H1 (cell line): ENCODE results near the gene KDSR. TPM values are rescaled to one million over a fixed set of nuclear protein-coding genes. Genes with fewer than 3 reads are reported as not detected.

ENCODE experiments used
- CTCF ChIA-PET: fragments of 300-600 bp; sonication (Branson Sonifier 250); formaldehyde crosslinking; loops from one replicate; lab custom pipeline; 2021; ENCODE audit not compliant: partially characterized antibody; lab: Charles Lee
- POLR2A ChIA-PET: fragments of 300-600 bp; sonication (Branson Sonifier 250); formaldehyde crosslinking; loops from one replicate; lab custom pipeline; 2021; ENCODE audit warnings: inconsistent platforms; ENCODE audit not compliant: partially characterized antibody; lab: Charles Lee
- DNase-seq, 2 experiments: peaks; one replicate each; pipeline versions ENCODE4 v3.0.0 to v3.0.0-alpha.2; 2010 to 2022; ENCODE audit warnings: low spot score in 2 of 2, low read depth in 1 of 2, mixed read lengths in 1 of 2
- FAIRE-seq: peaks from 2 replicates; lab custom pipeline; 2011; peaks lifted over from hg19 to GRCh38; lab: Jason Lieb, UNC
- H2AFZ ChIP-seq: 2 replicates; pipeline ENCODE4 v1.8.1; 2012; ENCODE audit warnings: low read length, inconsistent platforms
- H2AK5ac ChIP-seq: 2 replicates; pipeline ENCODE4 v1.6.1; 2013; ENCODE audit warnings: low read depth, low read length
- H2BK120ac ChIP-seq: replicated peaks from 2 replicates; pipeline ENCODE3; 2013; ENCODE audit warnings: low read depth, low read length, inconsistent platforms
- H2BK12ac ChIP-seq: 2 replicates; pipeline ENCODE4 v1.6.1; 2013; ENCODE audit warnings: low read depth, low read length
- H2BK15ac ChIP-seq: 2 replicates; pipeline ENCODE4 v1.6.1; 2013; ENCODE audit warnings: low read length
- H2BK20ac ChIP-seq: 2 replicates; pipeline ENCODE4 v1.6.1; 2013; ENCODE audit warnings: low read length
- H2BK5ac ChIP-seq: 2 replicates; pipeline ENCODE4 v1.6.1; 2013; ENCODE audit warnings: low read depth, low read length
- H3K14ac ChIP-seq: 2 replicates; pipeline ENCODE4 v1.6.1; 2013; ENCODE audit warnings: inconsistent platforms; ENCODE audit not compliant: insufficient read length
- H3K18ac ChIP-seq: 2 replicates; pipeline ENCODE4 v1.6.1; 2013; ENCODE audit warnings: low read length; ENCODE audit errors: extremely low read depth
- H3K23ac ChIP-seq: 2 replicates; pipeline ENCODE4 v1.6.1; 2013; ENCODE audit warnings: inconsistent platforms; ENCODE audit not compliant: insufficient read length
- H3K23me2 ChIP-seq: 2 replicates; pipeline ENCODE4 v1.6.1; 2013; ENCODE audit warnings: low read depth, low read length
- H3K27ac ChIP-seq: 2 replicates; pipeline ENCODE4 v1.6.1; 2011; ENCODE audit warnings: low read depth, low read length, inconsistent platforms
- H3K27me3 ChIP-seq, 4 experiments: replicated peaks in 1 of 4; 1 replicate in 1 of 4; 2 replicates in 3 of 4; pipeline versions ENCODE4 v1.6.1 to v1.8.1; 2011 to 2013; ENCODE audit warnings: low read length in 3 of 4, mild to moderate bottlenecking in 3 of 4, inconsistent platforms in 2 of 4, mixed read lengths in 2 of 4, moderate library complexity in 1 of 4; ENCODE audit not compliant: control insufficient read depth in 3 of 4, insufficient read depth in 3 of 4; ENCODE audit errors: extremely low read depth in 1 of 4
- H3K36me3 ChIP-seq, 4 experiments: 2 replicates each; pipeline versions ENCODE4 v1.6.1 to v1.8.1; 2011 to 2013; ENCODE audit warnings: mild to moderate bottlenecking in 4 of 4, low read length in 3 of 4, moderate library complexity in 2 of 4, control low read depth in 1 of 4, inconsistent platforms in 1 of 4; ENCODE audit not compliant: insufficient read depth in 4 of 4, control insufficient read depth in 2 of 4
- H3K4ac ChIP-seq: replicated peaks from 2 replicates; pipeline ENCODE3; 2013; ENCODE audit warnings: low read length, low read depth, mixed read lengths, inconsistent platforms; ENCODE audit not compliant: insufficient read length
- H3K4me1 ChIP-seq, 4 experiments: replicated peaks in 1 of 4; 1 replicate in 1 of 4; 2 replicates in 3 of 4; pipeline versions ENCODE4 v1.6.1 to v1.8.1; 2011 to 2013; ENCODE audit warnings: low read length in 3 of 4, inconsistent platforms in 2 of 4, mixed read lengths in 1 of 4; ENCODE audit not compliant: insufficient read depth in 4 of 4, control insufficient read depth in 3 of 4
- H3K4me2 ChIP-seq, 2 experiments: 2 replicates each; pipeline versions ENCODE4 v1.6.1 to v1.8.1; 2011 to 2013; ENCODE audit warnings: low read depth in 2 of 2, low read length in 2 of 2, control low read depth in 1 of 2, inconsistent platforms in 1 of 2, mild to moderate bottlenecking in 1 of 2; ENCODE audit not compliant: insufficient read depth in 1 of 2
- H3K4me3 ChIP-seq, 4 experiments: fragments of 200-600, 300-600 bp in 1 of 4; sonication (generic), shearing (Covaris generic), sonication (Bioruptor Twin) in 1 of 4; 2 replicates each; pipeline versions ENCODE4 v1.5.1 to v1.8.1; 2011 to 2016; ENCODE audit warnings: low read length in 4 of 4, low read depth in 3 of 4, control low read depth in 2 of 4, inconsistent platforms in 2 of 4, mild to moderate bottlenecking in 2 of 4, mixed read lengths in 1 of 4, moderate library complexity in 1 of 4; ENCODE audit not compliant: insufficient read depth in 2 of 4; ENCODE audit errors: extremely low read depth in 1 of 4
- H3K56ac ChIP-seq: replicated peaks from 2 replicates; pipeline ENCODE3; 2013; ENCODE audit warnings: low read depth, mild to moderate bottlenecking, mixed read lengths, low read length, inconsistent platforms; ENCODE audit not compliant: insufficient read length
- H3K79me1 ChIP-seq: 2 replicates; pipeline ENCODE4 v1.6.1; 2013; ENCODE audit warnings: low read depth, low read length, control low read depth
- H3K79me2 ChIP-seq, 2 experiments: 2 replicates each; pipeline versions ENCODE4 v1.6.1 to v1.8.1; 2012 to 2013; ENCODE audit warnings: low read length in 2 of 2, mild to moderate bottlenecking in 2 of 2, inconsistent platforms in 1 of 2; ENCODE audit not compliant: insufficient read depth in 2 of 2, control insufficient read depth in 1 of 2
- H3K9ac ChIP-seq, 4 experiments: replicated peaks in 1 of 4; 1 replicate in 1 of 4; 2 replicates in 3 of 4; pipeline versions ENCODE4 v1.6.1 to v1.8.1; 2011 to 2013; ENCODE audit warnings: low read depth in 3 of 4, low read length in 3 of 4, control low read depth in 2 of 4, mild to moderate bottlenecking in 2 of 4, moderate library complexity in 2 of 4, inconsistent platforms in 1 of 4; ENCODE audit errors: extremely low read depth in 1 of 4
- H3K9me3 ChIP-seq, 2 experiments: 2 replicates each; pipeline versions ENCODE4 v1.6.1 to v1.8.1; 2012 to 2013; ENCODE audit warnings: mild to moderate bottlenecking in 2 of 2, moderate library complexity in 2 of 2, control low read depth in 1 of 2, inconsistent platforms in 1 of 2, low read depth in 1 of 2, low read length in 1 of 2, mixed read lengths in 1 of 2; ENCODE audit not compliant: insufficient read depth in 2 of 2
- H4K20me1 ChIP-seq, 2 experiments: replicated peaks in 1 of 2; 2 replicates each; pipeline versions ENCODE3 to v1.8.1; 2011 to 2013; ENCODE audit warnings: inconsistent platforms in 2 of 2, low read length in 2 of 2, mild to moderate bottlenecking in 1 of 2; ENCODE audit not compliant: insufficient read depth in 2 of 2, control insufficient read depth in 1 of 2
- H4K5ac ChIP-seq: 2 replicates; pipeline ENCODE4 v1.6.1; 2013; ENCODE audit warnings: low read length, low read depth, mixed read lengths, inconsistent platforms; ENCODE audit not compliant: insufficient read length
- H4K8ac ChIP-seq: 2 replicates; pipeline ENCODE4 v1.8.0; 2013; ENCODE audit warnings: mild to moderate bottlenecking, moderate library complexity, low read length, inconsistent platforms; ENCODE audit not compliant: insufficient read depth; ENCODE audit errors: extremely low read depth
- H4K91ac ChIP-seq: replicated peaks from 2 replicates; pipeline ENCODE3; 2013; ENCODE audit warnings: low read length, mixed read lengths, inconsistent platforms; ENCODE audit not compliant: insufficient read length
- ASH2L ChIP-seq: fragments of 200-600, 300-600 bp; sonication (generic); IDR thresholded peaks from one replicate; pipeline ENCODE4 v1.7.1; 2017; ENCODE audit warnings: low read length
- CHD1 ChIP-seq: IDR thresholded peaks from 2 replicates; pipeline ENCODE4 v1.6.1; 2012; ENCODE audit warnings: low read depth, low read length, improper control_type of control experiment
- FOSL1 ChIP-seq: IDR thresholded peaks from 2 replicates; pipeline ENCODE4 v1.6.1; 2011; ENCODE audit warnings: mild to moderate bottlenecking, low read depth, low read length, moderate library complexity; ENCODE audit not compliant: insufficient read depth
- JUND ChIP-seq: IDR thresholded peaks from 2 replicates; pipeline ENCODE4 v1.6.1; 2011; ENCODE audit warnings: mild to moderate bottlenecking, improper control_type of control experiment, low read length
- KDM5A ChIP-seq: fragments of 200-600 bp; IDR thresholded peaks from 2 replicates; pipeline ENCODE4 v1.7.1; 2012; ENCODE audit warnings: mild to moderate bottlenecking, low read length, inconsistent platforms, mixed read lengths
- RBBP5 ChIP-seq: IDR thresholded peaks from 2 replicates; pipeline ENCODE4 v1.7.1; 2012; ENCODE audit warnings: low read depth, mild to moderate bottlenecking, inconsistent platforms, low read length, moderate library complexity, borderline replicate concordance
- RXRA ChIP-seq: IDR thresholded peaks from 2 replicates; pipeline ENCODE4 v1.6.1; 2011; ENCODE audit warnings: low read depth, mild to moderate bottlenecking, low read length, moderate library complexity; ENCODE audit not compliant: insufficient read depth
- SAP30 ChIP-seq: fragments of 300-600 bp; sonication (generic); IDR thresholded peaks from 2 replicates; pipeline ENCODE4 v1.7.1; 2012; ENCODE audit warnings: low read length, moderate library complexity, mild to moderate bottlenecking, inconsistent platforms; ENCODE audit not compliant: insufficient read depth, insufficient replicate concordance
- SP2 ChIP-seq: IDR thresholded peaks from 2 replicates; pipeline ENCODE4 v1.6.1; 2012; ENCODE audit warnings: mild to moderate bottlenecking, low read length, inconsistent platforms
- TCF12 ChIP-seq: IDR thresholded peaks from 2 replicates; pipeline ENCODE4 v1.6.1; 2011; ENCODE audit warnings: low read depth, mild to moderate bottlenecking, low read length
- TEAD4 ChIP-seq: IDR thresholded peaks from 2 replicates; pipeline ENCODE4 v1.6.1; 2012; ENCODE audit warnings: low read depth, low read length, inconsistent platforms, mixed read lengths
- WGBS, 2 experiments: shearing (Covaris generic) in 1 of 2; methylation state at CpG; one replicate each; pipeline versions ENCODE4 v1.1.6 to v1.1.7; 2013 to 2015; ENCODE audit warnings: low lambda C conversion rate in 2 of 2, mixed read lengths in 2 of 2, inconsistent platforms in 1 of 2, low coverage in 1 of 2, missing lambda C conversion rate in 1 of 2; ENCODE audit not compliant: insufficient replicate concordance in 2 of 2, insufficient coverage in 1 of 2, insufficient read length in 1 of 2; ENCODE audit errors: extremely low coverage in 1 of 2, missing lambda C conversion rate in 1 of 2; 5-methylcytosine and 5-hydroxymethylcytosine counted together
- polyA plus RNA-seq, 7 experiments: library from polyadenylated mRNA; depleted of rRNA in 3 of 7; stranded (reverse) in 5 of 7; unstranded in 2 of 7; fragments of >200 nt in 5 of 7; fragments of 200-250 nt in 2 of 7; gene quantifications; 1 replicate in 5 of 7; 2 replicates in 1 of 7; 4 replicates in 1 of 7; pipeline versions ENCODE4 v1.2.1 to v1.2.3, GENCODE V29; 2011 to 2013; ENCODE audit warnings: missing spikeins in 2 of 7, mixed read lengths in 2 of 7
- total RNA-seq: library from RNA; stranded (reverse); fragmentation: NEBNext Ultra II Directional; extraction: Animal tissue kit (Norgen Biotek cat#: 25700); gene quantifications from 2 replicates; pipeline ENCODE4 v1.2.1, GENCODE V29; 2021
- TF ChIP-seq, protein P1 (sequence below): IDR thresholded peaks from 2 replicates; pipeline ENCODE4 v1.6.1; 2011; ENCODE audit warnings: low read depth, mild to moderate bottlenecking, low read length; ENCODE audit not compliant: insufficient read depth

KDSR gene
- total and polyA plus RNA-seq, 2 of the 8 experiments (the other 6 are each of a cell fraction or from before 2014, with no cell fraction given): 12.4 to 50.5 TPM

- Histone ChIP-seq H2BK5ac (no peak overlapping the region), H3K36me3 (no peaks in the 10 kb centered on the region), H3K9ac (no peak overlapping the region), H3K4me3 (no peak overlapping the region), H3K4me2 (no peak overlapping the region), H3K23ac (no peak overlapping the region), H2AFZ (no peak overlapping the region), H3K27ac (no peak overlapping the region), H3K23me2 (no peaks in the 10 kb centered on the region), H3K27me3 (no peaks in the 10 kb centered on the region), H4K91ac (no peak overlapping the region), H3K4me1 (no peaks in the 10 kb centered on the region), H3K79me2 (no peaks in the 10 kb centered on the region), H3K79me1 (no peaks in the 10 kb centered on the region), H3K4ac (no peak overlapping the region), H2AK5ac (no peak overlapping the region), H4K20me1 (no peaks in the 10 kb centered on the region), H3K18ac (no peak overlapping the region), H2BK120ac (no peak overlapping the region), H3K56ac (no peak overlapping the region), H2BK15ac (no peak overlapping the region), H3K9me3 (no peaks in the 10 kb centered on the region), H2BK20ac (no peak overlapping the region), H3K14ac (no peak overlapping the region), H2BK12ac (no peak overlapping the region), H4K8ac (no peak overlapping the region), H4K5ac (no peak overlapping the region)
- DNase-seq (no peak), FAIRE-seq (no peak)
- ChIA-PET POLR2A (no interaction called here), CTCF (interaction anchor here (0.6 kb wide), 1 partner anchor 20 kb away, joined by 3 read pairs; no protein-coding TSS in a partner anchor)
- 95% methylated on average over 3 of the region's 3 CpGs; no CpG with 5 or more reads in 1 of the 2 experiments for WGBS, 2 experiments
- no peak for TF ChIP-seq CHD1
- TF ChIP-seq FOSL1: no peak
- TF ChIP-seq SP2: no peak
- no peak for TF ChIP-seq RXRA
- no peak for TF ChIP-seq JUND
- no peak for TF ChIP-seq KDM5A
- TF ChIP-seq TCF12: no peak
- no peak for TF ChIP-seq SAP30
- TF ChIP-seq TEAD4: no peak
- no peak for TF ChIP-seq RBBP5
- TF ChIP-seq ASH2L: no peak
- TF ChIP-seq, protein P1, sequence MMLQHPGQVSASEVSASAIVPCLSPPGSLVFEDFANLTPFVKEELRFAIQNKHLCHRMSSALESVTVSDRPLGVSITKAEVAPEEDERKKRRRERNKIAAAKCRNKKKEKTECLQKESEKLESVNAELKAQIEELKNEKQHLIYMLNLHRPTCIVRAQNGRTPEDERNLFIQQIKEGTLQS: no peak
Observed at GRCh38 chr18:63303547-63303946, 63.5 kb downstream of the KDSR start.
